ENCODE results near the gene VANGL2. TPM values are rescaled to one million over a fixed set of nuclear protein-coding genes. Genes with fewer than 3 reads are reported as not detected.

VANGL2 gene
- total RNA-seq, 6 experiments from 2014 or later, result 0.06 to 0.22 (median 0.12) TPM

GRCh38 chr1:160408864-160409263, 8.5 kb downstream of the VANGL2 start:
- H3K4me1 ChIP-seq, result no peaks in the 10 kb centered on the region
- WGBS (ENCODE audit: insufficient coverage, low coverage, low lambda C conversion rate, missing lambda C conversion rate), result 56% methylated on average over 3 of the region's 4 CpGs
- DNase-seq (no peak), ATAC-seq (no peak)
- intact Hi-C loops (cut with DNase I), result no loop called here
- H3K36me3 ChIP-seq, result no peaks in the 10 kb centered on the region
- no peak overlapping the region for H3K27ac ChIP-seq
- H3K4me3 ChIP-seq, result no peak overlapping the region
- no peaks in the 10 kb centered on the region for H3K9me3 ChIP-seq
- TF ChIP-seq CTCF (IDR thresholded peaks at IDR 0.05), result no peak
- TF ChIP-seq POLR2A (IDR thresholded peaks at IDR 0.05), result no peak
- no peaks in the 10 kb centered on the region for H3K27me3 ChIP-seq

- ATAC-seq, result no peak
Measured at GRCh38 chr1:160409486-160409885, 9.1 kb downstream of the VANGL2 start.

GRCh38 chr1:160410406-160411005, 10.1 kb downstream of the VANGL2 start:
- DNase-seq (no peak), ATAC-seq (no peak)
- Histone ChIP-seq H3K27ac (no peak overlapping the region), H3K9me3 (no peaks in the 10 kb centered on the region), H3K4me1 (no peaks in the 10 kb centered on the region), H3K4me3 (no peak overlapping the region), H3K27me3 (no peaks in the 10 kb centered on the region), H3K36me3 (no peaks in the 10 kb centered on the region)
- intact Hi-C loops (cut with DNase I), result no loop called here
- WGBS (ENCODE audit: insufficient coverage, low coverage, low lambda C conversion rate, missing lambda C conversion rate), result 68% methylated on average over 9 of the region's 19 CpGs
- TF ChIP-seq CTCF (IDR thresholded peaks at IDR 0.05) (no peak), POLR2A (IDR thresholded peaks at IDR 0.05) (no peak)

More at GRCh38 chr1:160409486-160409885, 9.1 kb downstream of the VANGL2 start:
- Histone ChIP-seq H3K9me3 (no peaks in the 10 kb centered on the region), H3K27me3 (no peaks in the 10 kb centered on the region), H3K36me3 (no peaks in the 10 kb centered on the region), H3K4me1 (no peaks in the 10 kb centered on the region), H3K27ac (no peak overlapping the region), H3K4me3 (no peak overlapping the region)
- intact Hi-C loops (cut with DNase I), result no loop called here
- TF ChIP-seq CTCF (IDR thresholded peaks at IDR 0.05) (no peak), POLR2A (IDR thresholded peaks at IDR 0.05) (no peak)
- DNase-seq, result no peak
- WGBS (ENCODE audit: insufficient coverage, low coverage, low lambda C conversion rate, missing lambda C conversion rate), result 71% methylated on average over 2 of the region's 5 CpGs

- H3K9me3 ChIP-seq, result no peaks in the 10 kb centered on the region
- H3K4me1 ChIP-seq, result no peaks in the 10 kb centered on the region
- no peak for ATAC-seq
- no peak overlapping the region for H3K27ac ChIP-seq
- no peak for DNase-seq
- H3K36me3 ChIP-seq, result no peaks in the 10 kb centered on the region
- H3K4me3 ChIP-seq, result no peak overlapping the region
- H3K27me3 ChIP-seq, result no peaks in the 10 kb centered on the region
- WGBS (ENCODE audit: insufficient coverage, low coverage, low lambda C conversion rate, missing lambda C conversion rate), result 67% methylated on average over 5 of the region's 6 CpGs
- intact Hi-C loops (cut with DNase I), result no loop called here
- no peak for TF ChIP-seq POLR2A (IDR thresholded peaks at IDR 0.05)
- no peak for TF ChIP-seq CTCF (IDR thresholded peaks at IDR 0.05)
Measured at GRCh38 chr1:160411271-160412027, 11.1 kb downstream of the VANGL2 start.
